DMS79 (cell line): ENCODE results near the gene RHO.

Source experiments
- DNase-seq: peaks from one replicate; lab custom pipeline; 2025; lab: John Stamatoyannopoulos, UW

The RHO gene

DNA sequence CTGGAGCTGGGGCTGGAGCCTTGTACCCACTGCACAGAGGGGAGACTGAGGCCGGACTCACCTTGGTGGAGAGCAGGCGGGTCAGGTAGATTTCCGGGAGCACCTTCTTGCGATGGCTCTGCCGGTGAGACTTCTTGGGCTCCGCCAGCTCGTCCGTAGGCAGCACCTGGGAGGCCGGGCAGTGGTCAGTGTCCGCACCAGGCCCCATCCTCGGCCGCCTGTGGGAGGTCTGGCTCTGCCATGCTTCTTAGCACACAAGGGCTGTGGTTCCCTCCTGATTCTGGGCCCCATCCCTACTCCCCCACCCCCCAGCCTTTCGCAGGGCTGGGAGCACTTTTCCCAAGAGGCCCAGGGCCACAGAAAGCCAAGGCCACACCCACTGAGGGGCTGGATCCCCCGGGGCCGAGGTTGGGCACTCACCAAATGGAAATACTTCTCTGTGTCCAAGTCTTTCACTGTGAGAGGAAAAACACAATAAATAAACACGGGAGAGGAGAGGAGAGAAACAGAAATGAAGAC lies 31.9 kb downstream of the RHO start:
- no peak for DNase-seq

DNA sequence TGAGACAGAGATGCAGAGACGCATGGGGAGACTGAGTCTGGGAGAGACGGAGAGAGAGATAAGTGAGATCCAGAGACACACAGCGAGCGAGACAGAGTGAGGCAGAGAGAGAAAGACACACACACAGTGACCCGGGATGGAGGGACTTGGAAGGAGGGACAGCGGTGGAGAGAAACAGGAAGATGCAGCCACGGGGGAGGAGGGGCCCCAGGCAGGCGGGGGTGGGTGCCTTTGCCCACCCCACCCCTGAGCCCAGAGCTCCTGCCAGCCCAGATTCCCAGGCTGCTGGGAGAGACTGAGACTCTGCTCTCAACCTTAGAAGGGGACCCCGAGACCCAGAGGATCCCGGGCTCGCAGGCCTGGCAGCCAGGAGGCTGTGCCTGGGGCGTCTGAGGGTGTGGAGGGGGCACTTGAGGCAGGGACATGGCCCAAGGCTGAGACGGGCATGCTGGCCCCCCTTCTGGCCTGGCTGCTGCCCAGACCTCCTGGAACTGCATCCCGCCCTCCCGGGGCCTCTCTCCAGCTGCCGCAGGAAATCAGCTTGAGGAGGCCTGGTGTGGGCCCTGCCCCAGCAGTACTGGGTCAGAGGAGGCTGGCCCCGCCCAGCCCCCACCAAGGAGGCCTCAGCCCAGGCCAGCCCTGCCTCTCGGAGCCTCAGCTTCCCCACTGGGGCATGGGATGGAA lies 32.6 kb downstream of the RHO start:
- DNase-seq, result no peak

DNA sequence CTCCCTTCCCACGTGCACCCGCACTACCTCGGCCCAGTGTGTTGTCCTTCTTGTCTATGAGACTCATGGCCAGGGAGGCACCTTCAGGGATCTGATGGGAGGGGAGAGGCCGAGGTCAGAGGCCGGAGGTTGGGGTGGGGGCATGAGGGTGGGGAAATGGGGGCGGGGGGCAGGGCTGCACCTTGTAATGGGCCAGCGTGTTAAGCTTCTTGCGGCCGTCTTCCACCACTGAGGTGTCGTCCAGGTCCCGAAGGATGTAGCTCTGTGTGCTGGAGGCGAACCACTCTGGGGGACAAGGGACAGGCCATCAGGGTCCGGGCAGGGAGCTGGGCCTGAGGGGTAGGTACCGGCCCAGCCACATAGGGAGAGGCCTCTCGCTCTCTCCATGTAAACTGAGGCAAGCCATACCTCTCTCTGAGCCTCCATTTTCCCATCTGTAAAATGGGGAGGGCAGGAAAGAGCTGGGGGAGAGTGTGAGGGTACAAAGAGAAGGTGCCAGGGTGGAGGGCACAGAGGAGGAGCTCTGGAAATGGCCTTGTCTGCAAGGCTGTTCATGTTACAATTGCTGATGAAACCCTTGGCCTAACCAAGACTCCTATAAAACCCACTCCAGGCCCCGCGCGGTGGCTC lies 33.3 kb downstream of the RHO start:
- DNase-seq, result no peak

DNA sequence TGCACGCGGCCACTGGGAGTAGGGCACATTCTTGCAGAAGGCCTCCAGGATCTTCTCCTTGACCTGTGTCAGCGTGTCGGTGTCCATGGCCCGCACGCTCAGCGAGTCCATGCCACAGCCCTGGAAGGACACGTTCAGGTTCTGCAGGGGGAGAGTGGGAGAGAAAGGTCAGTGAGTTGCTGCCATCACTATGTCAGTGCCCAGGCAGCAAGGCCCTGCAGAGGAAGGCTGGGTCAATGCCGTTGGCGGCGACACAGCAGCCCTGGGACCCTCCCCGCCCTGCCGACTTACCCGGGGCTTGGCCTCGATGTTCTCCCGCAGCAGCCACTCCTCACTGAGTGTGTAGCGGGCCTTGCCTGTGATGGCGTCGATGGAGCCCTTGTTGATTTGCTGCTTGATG lies 34.4 kb downstream of the RHO start:
- DNase-seq, result no peak

DNA sequence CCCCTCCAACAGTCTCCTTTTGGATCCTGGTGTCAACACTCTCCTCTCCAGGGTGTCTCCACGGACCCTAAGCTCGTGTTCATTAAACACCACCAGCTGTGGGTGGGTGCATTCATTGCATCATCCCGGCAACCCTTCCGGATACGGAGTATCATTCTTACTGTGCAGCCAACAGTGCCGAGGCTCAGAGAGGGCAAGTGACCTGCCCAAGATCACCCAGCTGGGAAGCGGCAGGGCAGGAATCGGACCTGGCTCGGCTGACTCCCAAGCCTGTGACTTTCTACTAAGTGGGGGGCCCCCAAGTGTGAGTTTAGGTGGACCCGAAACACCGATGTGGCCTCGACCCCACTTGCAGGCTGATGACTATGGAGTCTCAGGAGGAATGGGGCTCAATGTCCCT lies 34.9 kb downstream of the RHO start:
- no peak for DNase-seq

DNA sequence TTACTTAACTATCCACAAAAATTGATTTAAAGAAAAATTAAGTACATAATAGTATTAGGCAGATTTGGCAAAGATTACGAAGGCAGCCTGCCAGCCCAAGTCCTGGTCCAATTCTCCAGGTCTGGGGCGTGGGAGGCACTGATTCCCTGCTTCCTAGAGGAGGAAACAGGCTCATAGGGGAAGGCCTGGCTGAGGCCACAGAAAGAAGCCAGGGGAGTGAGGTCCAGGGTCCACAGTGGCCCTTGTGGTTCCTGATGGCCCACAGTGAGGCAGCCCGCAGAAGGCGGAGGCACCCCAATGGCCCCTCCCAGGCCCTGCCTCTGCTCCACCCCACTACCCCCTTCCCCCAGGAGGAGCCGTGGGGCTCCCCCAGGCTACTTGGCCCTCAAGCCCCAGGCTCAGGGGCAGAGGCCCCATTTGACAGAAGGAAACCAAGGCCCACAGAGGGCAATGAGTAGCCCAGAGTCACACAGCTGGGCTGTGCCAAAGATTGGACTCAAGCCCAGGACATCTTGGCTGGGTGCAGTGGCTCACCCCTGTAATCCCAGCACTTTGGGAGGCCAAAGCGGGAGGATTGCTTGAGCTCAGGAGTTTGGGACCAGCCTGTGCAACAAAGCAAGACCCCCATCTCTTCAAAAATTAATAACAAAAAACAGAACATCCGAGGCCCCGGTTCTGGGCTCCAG lies 35.6 kb downstream of the RHO start:
- DNase-seq, result no peak

DNA sequence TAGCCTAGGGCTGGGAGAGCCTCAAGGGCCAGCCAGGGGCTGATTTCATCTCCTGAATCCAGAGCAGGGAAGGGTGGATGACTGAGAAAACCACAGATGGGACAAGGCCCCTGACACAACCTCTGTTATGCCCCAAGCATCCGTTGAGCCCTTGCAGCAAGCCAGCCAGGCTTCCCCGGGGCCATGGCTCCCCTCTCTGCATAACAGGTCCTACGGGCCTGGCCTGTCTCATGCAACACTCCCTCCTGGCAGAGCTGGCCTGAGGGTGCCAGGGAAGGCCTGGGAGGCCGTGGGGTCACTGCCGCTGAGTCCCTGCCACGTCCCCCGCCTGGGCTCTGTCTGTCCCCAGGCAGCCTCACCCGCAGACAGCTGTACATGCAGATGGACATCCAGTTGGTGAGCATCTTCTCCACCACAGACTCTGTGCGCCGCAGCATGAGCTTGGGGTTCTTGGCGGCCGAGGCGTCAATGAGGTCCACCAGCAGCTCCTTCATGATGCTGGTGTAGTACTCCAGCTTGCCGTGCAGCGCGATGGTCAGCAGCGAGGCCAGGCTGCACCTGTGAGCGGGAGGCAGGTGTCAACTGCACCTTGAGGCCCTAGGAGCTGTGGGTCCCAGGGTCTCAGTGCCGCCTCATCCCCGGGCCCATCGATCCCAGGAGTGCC lies 36.7 kb downstream of the RHO start:
- no peak for DNase-seq

DNA sequence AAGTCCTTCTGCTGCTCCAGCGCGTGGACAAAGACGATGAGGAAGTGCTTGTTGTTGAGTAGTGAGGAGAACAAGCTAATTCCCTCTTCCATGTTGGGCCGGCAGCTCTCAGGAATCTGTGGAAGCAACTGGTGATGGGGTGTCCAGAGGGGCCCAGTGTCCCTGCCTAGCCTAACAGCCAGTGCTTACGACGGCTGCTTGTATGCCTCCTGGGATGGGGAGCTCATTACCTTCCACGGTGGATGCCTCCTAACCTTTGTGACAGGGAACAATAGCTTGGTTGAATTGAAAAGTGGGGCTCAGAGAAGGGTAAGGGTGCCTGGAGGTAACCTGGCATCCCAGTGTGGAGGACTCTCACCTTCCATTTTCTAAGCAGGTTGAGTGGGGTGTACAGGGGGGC lies 37.5 kb downstream of the RHO start:
- DNase-seq, result no peak

DNA sequence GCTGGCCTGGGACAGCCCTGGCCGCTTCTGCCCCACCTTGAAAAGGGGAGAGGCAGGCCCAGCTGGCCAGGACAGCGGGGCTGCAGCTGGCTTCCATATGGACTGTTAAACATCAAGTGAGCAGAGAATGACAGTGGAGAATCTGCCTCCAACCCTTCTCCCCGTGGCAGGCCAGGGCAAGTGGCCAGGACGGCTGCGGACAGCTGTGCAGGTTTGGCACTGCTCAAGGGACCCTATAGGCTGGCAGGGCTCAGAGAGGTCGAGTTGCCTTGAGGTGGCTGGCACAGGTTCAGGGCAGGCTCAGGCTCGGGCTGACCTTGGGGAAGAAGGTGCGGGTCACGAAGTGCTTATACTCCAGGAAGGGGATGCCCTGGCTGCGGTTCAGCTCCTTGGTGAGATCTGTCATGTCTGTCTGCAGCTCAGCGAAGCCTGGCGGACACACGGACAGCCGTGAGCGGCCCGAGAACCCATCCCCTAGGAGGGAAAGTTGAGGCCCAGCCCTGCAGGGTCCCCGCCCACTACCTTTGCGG lies 38.8 kb downstream of the RHO start:
- no peak for DNase-seq

DNA sequence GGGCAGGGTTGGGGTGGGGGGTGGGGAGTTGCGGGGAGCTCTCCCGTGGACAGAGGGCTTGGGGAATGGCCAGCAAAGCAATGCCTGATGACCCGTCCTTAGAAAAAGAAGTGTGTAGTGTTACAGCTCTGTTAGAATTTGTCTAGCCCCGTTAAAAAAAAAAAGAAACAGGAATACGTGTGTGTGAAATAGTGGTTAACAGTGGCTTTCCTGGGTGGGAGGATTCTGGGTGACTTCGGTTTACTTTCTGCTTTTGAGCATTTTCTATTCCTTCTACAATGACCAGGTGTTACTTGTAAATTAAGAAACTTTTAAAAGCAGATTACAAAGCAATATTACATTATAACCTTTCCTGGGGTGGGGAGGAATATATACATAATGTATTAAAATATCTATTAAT lies 39.5 kb downstream of the RHO start:
- no peak for DNase-seq

DNA sequence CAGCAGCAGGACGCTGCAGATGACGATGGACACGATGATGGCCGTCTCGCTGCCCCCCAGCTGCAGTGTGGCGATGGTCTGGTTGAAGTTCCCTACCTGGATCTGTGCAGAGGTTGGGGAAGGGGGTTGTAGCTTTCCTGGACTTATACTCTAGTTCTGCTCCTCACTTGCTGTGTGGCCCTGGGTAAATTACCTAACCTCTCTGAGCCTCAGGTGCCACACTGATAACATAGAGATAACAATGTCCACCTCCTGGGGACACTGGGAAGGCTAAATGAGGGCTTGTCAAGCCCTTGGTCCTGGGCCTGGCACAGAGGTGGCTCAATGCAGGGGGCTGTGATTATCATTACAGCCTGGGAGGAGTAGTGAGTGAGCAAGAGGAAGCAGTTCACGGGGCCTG lies 41.4 kb downstream of the RHO start:
- DNase-seq, result no peak

DNA sequence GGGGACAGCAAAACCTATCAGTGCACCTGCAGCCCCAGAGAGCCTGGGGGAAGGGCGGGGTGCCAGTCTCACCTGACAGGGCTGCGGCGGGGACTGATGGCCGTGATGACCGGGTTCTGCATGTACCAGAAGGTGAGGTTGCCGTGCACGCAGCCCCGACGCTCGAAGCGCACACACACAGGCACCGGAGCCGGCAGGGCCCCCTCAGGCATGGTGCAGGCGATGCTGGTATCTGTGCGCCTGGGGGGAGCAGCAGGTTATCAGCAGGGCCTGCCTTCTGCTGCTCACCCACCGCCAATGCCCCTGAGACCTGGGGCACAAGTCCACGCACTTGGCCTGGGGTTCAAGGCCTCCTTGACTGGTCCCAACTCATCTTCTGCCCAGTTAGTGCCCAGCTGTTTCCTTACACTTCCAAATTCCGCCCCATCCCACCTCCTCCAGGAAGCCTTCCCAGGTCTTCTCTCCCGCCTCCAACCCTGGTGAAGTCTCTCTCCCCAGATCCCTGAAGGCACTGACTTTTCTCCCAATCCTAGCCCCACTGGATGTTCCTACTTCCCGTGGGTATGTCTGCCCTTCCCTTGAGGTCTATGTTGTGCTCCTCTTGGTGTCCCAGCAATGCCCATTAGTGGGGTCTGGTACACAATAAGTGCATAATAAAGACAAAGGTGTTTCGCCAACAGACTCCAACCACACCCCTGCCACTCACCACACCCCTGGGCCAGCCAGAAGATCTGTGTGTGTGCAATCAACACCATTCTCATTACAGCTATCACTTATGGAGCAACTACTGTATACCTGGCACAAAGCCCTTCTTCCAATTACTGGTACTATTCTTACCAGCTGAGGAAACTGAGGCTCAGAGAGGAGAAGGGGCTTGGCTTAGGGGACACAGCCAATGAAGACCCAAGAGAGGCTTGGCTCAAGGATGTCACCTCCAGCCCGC lies 43.4 kb downstream of the RHO start:
- DNase-seq, result no peak

DNA sequence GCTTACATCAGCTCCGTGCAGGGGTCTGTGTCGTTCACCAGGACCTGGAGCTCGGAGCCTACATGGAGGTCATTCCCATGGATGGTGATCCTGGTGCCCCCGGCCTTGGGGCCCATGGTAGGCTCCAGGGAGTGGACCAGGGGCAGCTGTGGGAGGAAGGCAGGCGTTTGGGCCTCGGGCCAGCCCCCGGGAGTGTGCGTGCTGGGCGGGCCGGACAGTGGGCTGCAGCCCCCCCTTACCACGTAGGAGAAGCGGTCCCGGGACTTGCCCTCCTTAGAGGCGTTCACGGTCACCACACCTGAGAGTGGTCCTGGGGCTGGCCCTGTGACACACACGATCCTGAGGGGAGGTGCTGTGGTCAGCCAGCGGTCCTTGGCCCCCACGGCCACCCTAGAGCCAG lies 44.2 kb downstream of the RHO start:
- DNase-seq, result no peak

DNA sequence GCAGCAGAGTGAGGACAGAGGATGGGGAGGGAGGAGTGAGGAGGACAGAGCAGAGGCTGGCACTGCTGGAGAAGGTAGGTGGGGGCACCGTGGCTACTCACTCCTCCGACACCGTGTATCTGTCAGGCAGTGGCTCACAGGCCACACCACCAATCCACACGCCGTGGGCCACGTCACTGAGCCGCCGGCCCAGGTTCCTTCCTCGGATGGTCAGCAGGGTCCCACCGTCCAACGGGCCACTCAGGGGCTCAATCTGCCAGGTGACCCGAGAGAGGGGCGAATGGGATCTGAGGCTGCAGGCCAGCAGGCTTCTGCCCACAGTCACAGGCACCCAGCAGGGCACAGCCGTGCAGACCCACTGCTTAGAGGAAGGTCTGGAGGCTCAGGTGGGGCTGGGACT lies 45.1 kb downstream of the RHO start:
- DNase-seq, result no peak

DNA sequence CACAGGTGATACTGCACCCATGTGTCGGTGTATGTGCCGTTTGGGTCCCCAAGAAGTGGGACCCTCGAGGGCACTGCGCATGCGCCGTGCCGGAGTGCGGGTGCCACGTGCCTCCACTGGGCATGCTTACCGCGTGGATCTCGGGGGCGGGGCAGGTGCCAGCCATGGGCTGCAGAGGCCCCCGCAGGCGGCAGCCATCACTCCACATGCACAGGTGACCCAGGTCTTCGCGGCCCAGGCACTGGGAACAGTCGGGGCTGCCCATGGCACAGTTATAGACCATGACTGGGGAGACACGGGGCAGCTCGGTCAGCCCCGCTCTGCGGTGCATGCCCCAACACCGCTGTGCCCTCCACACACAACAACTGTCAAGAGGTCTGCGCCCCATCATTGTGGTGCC lies 45.8 kb downstream of the RHO start:
- DNase-seq, result no peak

DNA sequence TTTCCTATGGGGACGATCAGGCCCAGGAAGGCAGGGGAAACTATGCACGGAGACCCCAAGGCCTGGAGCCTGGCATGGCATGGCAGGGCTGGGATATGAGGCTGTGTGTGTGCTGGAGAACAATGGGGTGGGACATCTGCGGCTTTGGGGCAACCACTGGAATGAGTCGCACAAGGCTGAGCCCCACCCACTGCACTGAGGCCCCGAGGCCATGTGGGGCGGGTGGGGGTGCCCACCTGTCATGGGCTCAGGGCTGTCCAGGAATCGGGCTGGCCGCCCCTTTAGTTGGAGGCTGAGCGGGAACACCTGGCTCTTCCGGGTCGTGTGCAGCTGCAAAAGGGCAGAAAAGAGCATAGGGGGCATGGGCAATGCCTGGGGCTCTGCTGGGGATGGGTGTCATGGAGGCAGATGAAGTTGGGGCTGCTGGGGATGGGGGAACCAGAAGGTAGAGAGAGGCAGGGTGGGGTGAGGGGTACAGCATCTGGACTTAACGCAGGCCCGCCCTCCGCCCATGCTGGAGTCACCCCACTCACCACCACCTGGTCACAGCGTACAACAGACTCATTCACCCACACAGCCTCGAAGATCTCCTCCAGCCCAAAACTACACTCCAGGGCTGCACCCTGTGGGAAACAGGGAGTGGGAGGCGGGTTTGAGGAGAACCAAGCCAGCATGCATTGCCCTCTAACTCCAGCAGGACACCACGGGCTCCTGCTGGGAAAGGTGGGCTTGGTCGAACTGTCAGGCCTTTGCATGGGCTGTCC lies 47.0 kb downstream of the RHO start:
- DNase-seq, result no peak

DNA sequence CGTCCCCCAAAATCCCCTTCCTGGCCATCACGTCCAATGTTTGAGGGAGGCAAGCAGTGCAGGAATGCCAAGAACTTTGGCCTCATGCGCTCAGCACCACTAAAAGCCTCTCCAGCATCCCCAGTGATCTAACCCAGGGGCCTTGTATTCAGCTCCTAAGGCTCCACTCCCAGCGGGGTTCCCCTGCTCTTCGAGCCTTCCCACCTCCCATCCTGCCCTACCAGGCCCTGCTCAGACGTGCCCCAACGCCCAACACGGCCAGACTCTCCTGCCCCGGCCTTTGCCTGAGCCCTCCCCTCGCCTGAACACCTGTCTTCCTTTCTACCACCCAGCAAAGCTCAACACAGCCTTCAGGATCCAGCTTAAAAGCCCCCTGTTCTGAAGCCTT lies 47.6 kb downstream of the RHO start:
- no peak for DNase-seq

DNA sequence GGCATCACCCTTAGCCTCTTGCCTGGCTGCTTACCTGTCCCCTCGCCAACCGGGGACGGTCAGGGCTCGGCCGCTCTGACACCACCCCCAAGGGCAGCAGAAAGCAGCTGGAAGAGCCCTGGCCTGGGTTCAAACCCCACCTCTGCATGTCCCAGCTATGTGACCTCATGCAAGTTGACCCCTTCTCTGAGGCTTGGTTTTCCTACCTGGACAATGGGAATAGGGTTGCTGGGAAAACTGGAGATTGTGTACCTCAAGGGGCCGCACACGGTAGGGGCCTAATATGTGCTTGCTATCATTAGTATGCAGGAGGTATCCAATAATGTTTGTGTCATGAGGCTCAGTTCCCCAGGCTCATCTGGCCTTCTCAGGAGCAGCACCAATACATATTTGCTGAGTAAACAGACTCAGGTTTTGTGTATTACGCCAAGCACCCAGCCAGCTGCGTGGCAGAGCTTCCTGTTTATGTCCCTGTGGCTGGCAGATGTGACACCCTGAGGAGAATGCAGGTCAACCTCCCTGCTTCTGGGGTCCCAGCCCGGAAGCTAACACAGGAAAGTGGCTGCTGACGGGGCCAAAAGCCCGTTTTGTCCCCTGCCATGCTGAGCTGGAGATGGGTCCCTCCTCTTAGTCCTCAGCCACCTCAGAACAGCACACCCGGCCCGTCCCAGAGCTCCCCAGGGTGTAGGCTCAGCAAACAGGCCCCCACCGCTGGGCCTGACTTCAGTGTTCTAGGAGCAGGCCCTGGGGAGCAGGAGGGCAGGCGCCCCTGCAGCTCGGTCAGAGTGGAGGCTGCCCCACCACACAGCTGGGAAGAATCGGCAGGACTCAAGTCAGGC lies 48.3 kb downstream of the RHO start:
- no peak for DNase-seq

DNA sequence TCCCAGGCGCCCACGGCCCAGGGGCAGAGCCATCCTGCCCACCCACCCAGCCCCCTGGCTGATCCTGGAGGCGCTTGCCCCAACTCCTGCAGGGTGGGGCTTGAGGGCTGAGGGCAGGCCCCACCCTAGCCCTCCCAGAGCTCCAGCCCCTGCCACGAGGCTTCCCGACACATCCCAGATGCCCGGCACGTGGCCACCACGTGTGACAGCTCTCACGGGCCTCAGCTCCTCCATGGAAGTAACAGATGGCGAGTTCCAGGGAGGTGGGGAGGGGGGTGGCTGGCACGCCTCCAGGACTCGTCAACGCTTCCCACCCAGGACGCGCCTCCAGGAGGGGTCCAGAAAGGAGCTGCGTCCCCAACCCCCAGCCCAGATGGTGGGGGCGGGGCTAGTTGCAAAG lies 48.9 kb downstream of the RHO start:
- no peak for DNase-seq
